ENCODE measurements around the gene IQCN.

- TF ChIP-seq CTCF (IDR thresholded peaks at IDR 0.05) (no peak), POLR2A (IDR thresholded peaks at IDR 0.05) (no peak)
Observed at GRCh38 chr19:18234194-18234593, 40.1 kb downstream of the IQCN start.

Data from uterus (tissue), 2 donors.